Adrenal gland (tissue), 5 donors: ENCODE measurements around the gene ZMAT3.

ENCODE experiments used
- POLR2A ChIP-seq, 2 donors: fragments of 450-650 bp; IDR thresholded peaks; one replicate each; pipeline ENCODE4 v1.6.1; 2017; ENCODE audit warnings: antibody characterized with exemption in 2 of 2, mild to moderate bottlenecking in 2 of 2, moderate library complexity in 1 of 2
- TF ChIP-seq, protein P1 (sequence below), 6 experiments: fragments of 450-650 bp in 4 of 6; fragments of 200-600 bp in 2 of 6; sonication (generic) in 1 of 6; IDR thresholded peaks; 1 replicate in 5 of 6; 2 replicates in 1 of 6; pipeline versions ENCODE4 v1.5.1 to v1.8.0; 2016 to 2021; ENCODE audit warnings: antibody characterized with exemption in 6 of 6, mild to moderate bottlenecking in 2 of 6, moderate library complexity in 1 of 6
- donor health status: DM: no; HTN: no; CAD: no.

DNA sequence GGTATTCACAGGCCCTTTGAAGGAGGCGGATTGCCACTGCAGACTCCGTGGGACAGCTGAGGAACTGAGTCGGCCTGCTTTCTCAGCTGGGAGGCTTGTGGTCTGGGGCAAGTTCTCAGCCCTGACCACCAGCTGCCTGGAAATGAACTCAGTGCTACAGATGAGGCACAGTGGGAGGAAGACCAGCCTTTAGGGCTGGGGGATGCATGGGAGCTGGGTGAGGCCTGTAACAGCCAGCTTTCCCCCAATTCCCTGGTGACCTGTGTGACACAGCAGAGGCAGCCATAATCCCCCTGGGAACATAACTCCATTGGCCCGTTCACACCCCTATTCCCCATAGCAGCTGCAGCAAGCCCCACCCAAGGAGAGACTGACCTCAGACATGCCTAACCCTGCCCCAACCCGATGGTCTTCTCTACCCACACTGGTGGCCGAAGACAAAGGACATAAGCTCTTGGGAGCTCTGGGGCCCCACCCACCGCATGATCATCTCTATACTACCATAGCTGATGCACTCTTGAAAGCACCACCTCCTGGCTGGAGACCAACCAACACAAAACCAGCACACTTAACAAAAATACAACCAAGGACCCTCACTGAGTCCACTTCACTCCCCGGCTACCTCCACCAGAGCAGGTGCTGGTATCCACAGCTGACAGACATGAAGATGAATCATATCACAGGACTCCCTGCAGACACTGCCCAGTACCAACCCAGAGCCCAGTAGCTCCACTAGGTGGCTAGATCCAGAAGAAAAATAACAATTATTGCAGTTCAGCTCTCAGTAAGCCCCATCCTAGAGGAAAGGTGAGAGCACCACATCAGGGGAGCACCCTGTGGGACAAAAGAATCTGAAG lies 24.9 kb downstream of the ZMAT3 start:
- TF ChIP-seq, protein P1, sequence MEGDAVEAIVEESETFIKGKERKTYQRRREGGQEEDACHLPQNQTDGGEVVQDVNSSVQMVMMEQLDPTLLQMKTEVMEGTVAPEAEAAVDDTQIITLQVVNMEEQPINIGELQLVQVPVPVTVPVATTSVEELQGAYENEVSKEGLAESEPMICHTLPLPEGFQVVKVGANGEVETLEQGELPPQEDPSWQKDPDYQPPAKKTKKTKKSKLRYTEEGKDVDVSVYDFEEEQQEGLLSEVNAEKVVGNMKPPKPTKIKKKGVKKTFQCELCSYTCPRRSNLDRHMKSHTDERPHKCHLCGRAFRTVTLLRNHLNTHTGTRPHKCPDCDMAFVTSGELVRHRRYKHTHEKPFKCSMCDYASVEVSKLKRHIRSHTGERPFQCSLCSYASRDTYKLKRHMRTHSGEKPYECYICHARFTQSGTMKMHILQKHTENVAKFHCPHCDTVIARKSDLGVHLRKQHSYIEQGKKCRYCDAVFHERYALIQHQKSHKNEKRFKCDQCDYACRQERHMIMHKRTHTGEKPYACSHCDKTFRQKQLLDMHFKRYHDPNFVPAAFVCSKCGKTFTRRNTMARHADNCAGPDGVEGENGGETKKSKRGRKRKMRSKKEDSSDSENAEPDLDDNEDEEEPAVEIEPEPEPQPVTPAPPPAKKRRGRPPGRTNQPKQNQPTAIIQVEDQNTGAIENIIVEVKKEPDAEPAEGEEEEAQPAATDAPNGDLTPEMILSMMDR (IDR thresholded peaks at IDR 0.05), result no peak
- TF ChIP-seq POLR2A (IDR thresholded peaks at IDR 0.05), result no peak
